HPDE6-E6E7 (cell line): ENCODE data around the gene ITPR3.

ENCODE experiments used
- DNase-seq: peaks from one replicate; pipeline ENCODE4 v3.0.0; 2011; ENCODE audit warnings: missing footprints; ENCODE audit errors: extremely low spot score

ITPR3 gene

GRCh38 chr6:33700391-33701050 is 79.4 kb downstream of the ITPR3 start:
- peak; percentile 61 for DNase-seq

GRCh38 chr6:33702345-33702977 is 81.3 kb downstream of the ITPR3 start:
- peak; percentile 60 for DNase-seq

- DNase-seq = no peak
Observed at GRCh38 chr6:33704215-33705066, 83.3 kb downstream of the ITPR3 start.

GRCh38 chr6:33705268-33705885 is 84.3 kb downstream of the ITPR3 start:
- no peak for DNase-seq

GRCh38 chr6:33705955-33706725 is 85.0 kb downstream of the ITPR3 start:
- DNase-seq = no peak

- DNase-seq = no peak
Observed at GRCh38 chr6:33707771-33708170, 86.6 kb downstream of the ITPR3 start.

GRCh38 chr6:33708516-33709204 is 87.5 kb downstream of the ITPR3 start:
- DNase-seq = no peak

GRCh38 chr6:33709605-33710295 is 88.6 kb downstream of the ITPR3 start:
- no peak for DNase-seq

- DNase-seq = no peak
Observed at GRCh38 chr6:33710296-33711121, 89.4 kb downstream of the ITPR3 start.

- DNase-seq = peak; percentile 96
Observed at GRCh38 chr6:33711140-33712129, 90.3 kb downstream of the ITPR3 start, which contains the start of gene UQCC2. Gene UQCC2, minus strand, starts transcription at chr6:33711700. Its CDS starts 14 bp downstream, at chr6:33711686.

- DNase-seq = no peak
Observed at GRCh38 chr6:33712914-33713313, 91.8 kb downstream of the ITPR3 start.

- no peak for DNase-seq
Observed at GRCh38 chr6:33713786-33714185, 92.7 kb downstream of the ITPR3 start.

GRCh38 chr6:33714385-33715040 is 93.4 kb downstream of the ITPR3 start:
- DNase-seq = no peak

GRCh38 chr6:33716379-33716778 is 95.3 kb downstream of the ITPR3 start:
- peak; percentile 63 for DNase-seq

GRCh38 chr6:33716890-33717632 is 95.9 kb downstream of the ITPR3 start:
- peak; percentile 67 for DNase-seq

GRCh38 chr6:33717934-33718455 is 96.9 kb downstream of the ITPR3 start:
- DNase-seq = no peak
